Measurements from ENCODE around the gene RNF223. TPM values are rescaled to one million over a fixed set of nuclear protein-coding genes. Genes with fewer than 3 reads are reported as not detected.

The RNF223 gene
- total and polyA plus RNA-seq, 4 donors, result 0.20 TPM; not detected in 3

- no peak overlapping the region for H3K27ac ChIP-seq (ENCODE audit: low read depth, low read length)
- peaks cover 1% of the 10 kb centered on the region for H3K27me3 ChIP-seq (ENCODE audit: control insufficient read depth, insufficient read depth, low read length)
- WGBS (ENCODE audit: insufficient coverage), result 94% methylated on average over 22 of the region's 23 CpGs
- no peak for DNase-seq (ENCODE audit: low read depth in 4 of 6, low spot score in 6 of 6)
- no peak overlapping the region for H3K4me3 ChIP-seq (ENCODE audit: low read depth, low read length)
- H3K36me3 ChIP-seq (ENCODE audit: control insufficient read depth, insufficient read depth, low read length), result peaks cover 89% of the 10 kb centered on the region
- H3K4me1 ChIP-seq (ENCODE audit: control insufficient read depth, insufficient read depth, low read length), result peaks cover 5% of the 10 kb centered on the region
- H3K9me3 ChIP-seq (ENCODE audit: control insufficient read depth, insufficient read depth, low read length), result no peaks in the 10 kb centered on the region
Observed at GRCh38 chr1:1045129-1045528, 29.0 kb downstream of the RNF223 start.

GRCh38 chr1:1044455-1045078 is 29.5 kb downstream of the RNF223 start:
- no peak overlapping the region for H3K4me3 ChIP-seq (ENCODE audit: low read depth, low read length)
- peaks cover 83% of the 10 kb centered on the region for H3K36me3 ChIP-seq (ENCODE audit: control insufficient read depth, insufficient read depth, low read length)
- WGBS (ENCODE audit: insufficient coverage), result 94% methylated on average over 32 of the region's 34 CpGs
- peaks cover 11% of the 10 kb centered on the region for H3K4me1 ChIP-seq (ENCODE audit: control insufficient read depth, insufficient read depth, low read length)
- no peak for DNase-seq (ENCODE audit: low read depth in 4 of 6, low spot score in 6 of 6)
- no peaks in the 10 kb centered on the region for H3K9me3 ChIP-seq (ENCODE audit: control insufficient read depth, insufficient read depth, low read length)
- H3K27ac ChIP-seq (ENCODE audit: low read depth, low read length), result no peak overlapping the region
- H3K27me3 ChIP-seq (ENCODE audit: control insufficient read depth, insufficient read depth, low read length), result peaks cover 4% of the 10 kb centered on the region

GRCh38 chr1:1043921-1044320 is 30.2 kb downstream of the RNF223 start:
- Histone ChIP-seq H3K4me3 (ENCODE audit: low read depth, low read length) (no peak overlapping the region), H3K27ac (ENCODE audit: low read depth, low read length) (no peak overlapping the region), H3K9me3 (ENCODE audit: control insufficient read depth, insufficient read depth, low read length) (no peaks in the 10 kb centered on the region), H3K36me3 (ENCODE audit: control insufficient read depth, insufficient read depth, low read length) (peaks cover 80% of the 10 kb centered on the region), H3K4me1 (ENCODE audit: control insufficient read depth, insufficient read depth, low read length) (peaks cover 17% of the 10 kb centered on the region), H3K27me3 (ENCODE audit: control insufficient read depth, insufficient read depth, low read length) (peaks cover 4% of the 10 kb centered on the region)
- DNase-seq (ENCODE audit: low read depth in 4 of 6, low spot score in 6 of 6), result no peak
- 96% methylated on average over 33 of the region's 33 CpGs for WGBS (ENCODE audit: insufficient coverage)

GRCh38 chr1:1043411-1043810 is 30.7 kb downstream of the RNF223 start:
- H3K4me3 ChIP-seq (ENCODE audit: low read depth, low read length), result no peak overlapping the region
- DNase-seq (ENCODE audit: low read depth in 4 of 6, low spot score in 6 of 6), result no peak
- H3K4me1 ChIP-seq (ENCODE audit: control insufficient read depth, insufficient read depth, low read length), result peaks cover 22% of the 10 kb centered on the region
- peaks cover 4% of the 10 kb centered on the region for H3K27me3 ChIP-seq (ENCODE audit: control insufficient read depth, insufficient read depth, low read length)
- WGBS (ENCODE audit: insufficient coverage), result 94% methylated on average over 27 of the region's 27 CpGs
- H3K9me3 ChIP-seq (ENCODE audit: control insufficient read depth, insufficient read depth, low read length), result no peaks in the 10 kb centered on the region
- peaks cover 79% of the 10 kb centered on the region for H3K36me3 ChIP-seq (ENCODE audit: control insufficient read depth, insufficient read depth, low read length)
- no peak overlapping the region for H3K27ac ChIP-seq (ENCODE audit: low read depth, low read length)

- WGBS (ENCODE audit: insufficient coverage), result 86% methylated on average over 10 of the region's 10 CpGs
- peaks cover 27% of the 10 kb centered on the region for H3K4me1 ChIP-seq (ENCODE audit: control insufficient read depth, insufficient read depth, low read length)
- no peak overlapping the region for H3K4me3 ChIP-seq (ENCODE audit: low read depth, low read length)
- peaks cover 4% of the 10 kb centered on the region for H3K27me3 ChIP-seq (ENCODE audit: control insufficient read depth, insufficient read depth, low read length)
- peaks cover 79% of the 10 kb centered on the region for H3K36me3 ChIP-seq (ENCODE audit: control insufficient read depth, insufficient read depth, low read length)
- no peaks in the 10 kb centered on the region for H3K9me3 ChIP-seq (ENCODE audit: control insufficient read depth, insufficient read depth, low read length)
- DNase-seq (ENCODE audit: low read depth in 4 of 6, low spot score in 6 of 6), result no peak
- no peak overlapping the region for H3K27ac ChIP-seq (ENCODE audit: low read depth, low read length)
Observed at GRCh38 chr1:1042835-1043234, 31.3 kb downstream of the RNF223 start.

- H3K4me1 ChIP-seq (ENCODE audit: control insufficient read depth, insufficient read depth, low read length), result peaks cover 31% of the 10 kb centered on the region
- no peak for DNase-seq (ENCODE audit: low read depth in 4 of 6, low spot score in 6 of 6)
- H3K27ac ChIP-seq (ENCODE audit: low read depth, low read length), result no peak overlapping the region
- 94% methylated on average over 23 of the region's 25 CpGs for WGBS (ENCODE audit: insufficient coverage)
- H3K4me3 ChIP-seq (ENCODE audit: low read depth, low read length), result no peak overlapping the region
- no peaks in the 10 kb centered on the region for H3K9me3 ChIP-seq (ENCODE audit: control insufficient read depth, insufficient read depth, low read length)
- H3K27me3 ChIP-seq (ENCODE audit: control insufficient read depth, insufficient read depth, low read length), result peaks cover 4% of the 10 kb centered on the region
- peaks cover 79% of the 10 kb centered on the region for H3K36me3 ChIP-seq (ENCODE audit: control insufficient read depth, insufficient read depth, low read length)
Observed at GRCh38 chr1:1041873-1042272, 32.2 kb downstream of the RNF223 start.

- 35% methylated on average over 54 of the region's 60 CpGs for WGBS (ENCODE audit: insufficient coverage)
- H3K9me3 ChIP-seq (ENCODE audit: control insufficient read depth, insufficient read depth, low read length), result no peaks in the 10 kb centered on the region
- H3K27me3 ChIP-seq (ENCODE audit: control insufficient read depth, insufficient read depth, low read length), result peaks cover 4% of the 10 kb centered on the region
- H3K4me1 ChIP-seq (ENCODE audit: control insufficient read depth, insufficient read depth, low read length), result peaks cover 38% of the 10 kb centered on the region
- peaks cover 79% of the 10 kb centered on the region for H3K36me3 ChIP-seq (ENCODE audit: control insufficient read depth, insufficient read depth, low read length)
- no peak overlapping the region for H3K4me3 ChIP-seq (ENCODE audit: low read depth, low read length)
- no peak for DNase-seq (ENCODE audit: low read depth in 4 of 6, low spot score in 6 of 6)
- no peak overlapping the region for H3K27ac ChIP-seq (ENCODE audit: low read depth, low read length)
Observed at GRCh38 chr1:1041092-1041523, 33.0 kb downstream of the RNF223 start.

- DNase-seq (ENCODE audit: low read depth in 4 of 6, low spot score in 6 of 6), result peak in 2 of 6 donors; percentile 91 to 94
- H3K36me3 ChIP-seq (ENCODE audit: control insufficient read depth, insufficient read depth, low read length), result peaks cover 79% of the 10 kb centered on the region
- H3K4me1 ChIP-seq (ENCODE audit: control insufficient read depth, insufficient read depth, low read length), result peaks cover 46% of the 10 kb centered on the region
- H3K27ac ChIP-seq (ENCODE audit: low read depth, low read length), result no peak overlapping the region
- 8% methylated on average over 82 of the region's 99 CpGs for WGBS (ENCODE audit: insufficient coverage)
- peak overlapping the region; percentile 24 for H3K4me3 ChIP-seq (ENCODE audit: low read depth, low read length)
- H3K9me3 ChIP-seq (ENCODE audit: control insufficient read depth, insufficient read depth, low read length), result no peaks in the 10 kb centered on the region
- H3K27me3 ChIP-seq (ENCODE audit: control insufficient read depth, insufficient read depth, low read length), result peaks cover 4% of the 10 kb centered on the region
Observed at GRCh38 chr1:1040004-1040991, 33.8 kb downstream of the RNF223 start.

GRCh38 chr1:1039145-1039910 is 34.8 kb downstream of the RNF223 start:
- peak in 1 of 6 donors; percentile 23 for DNase-seq (ENCODE audit: low read depth in 4 of 6, low spot score in 6 of 6)
- Histone ChIP-seq H3K27ac (ENCODE audit: low read depth, low read length) (no peak overlapping the region), H3K4me1 (ENCODE audit: control insufficient read depth, insufficient read depth, low read length) (peaks cover 54% of the 10 kb centered on the region), H3K27me3 (ENCODE audit: control insufficient read depth, insufficient read depth, low read length) (peaks cover 4% of the 10 kb centered on the region), H3K4me3 (ENCODE audit: low read depth, low read length) (no peak overlapping the region), H3K9me3 (ENCODE audit: control insufficient read depth, insufficient read depth, low read length) (no peaks in the 10 kb centered on the region), H3K36me3 (ENCODE audit: control insufficient read depth, insufficient read depth, low read length) (peaks cover 76% of the 10 kb centered on the region)
- WGBS (ENCODE audit: insufficient coverage), result 51% methylated on average over 13 of the region's 17 CpGs
